Muscle layer of colon (tissue), 2 donors: Measurements from ENCODE around the gene ARNT2.

Source experiments
- H3K27ac ChIP-seq: one replicate; pipeline ENCODE4 v1.7.0; 2013; ENCODE audit warnings: low read depth, mild to moderate bottlenecking, low read length, moderate library complexity
- H3K27me3 ChIP-seq, 2 donors: one replicate each; pipeline ENCODE4 v1.7.0; 2013; ENCODE audit warnings: low read length in 2 of 2, mild to moderate bottlenecking in 2 of 2; ENCODE audit not compliant: insufficient read depth in 2 of 2, control insufficient read depth in 1 of 2
- H3K36me3 ChIP-seq: one replicate; pipeline ENCODE4 v1.7.0; 2013; ENCODE audit warnings: mild to moderate bottlenecking, low read length; ENCODE audit not compliant: insufficient read depth
- H3K4me1 ChIP-seq: one replicate; pipeline ENCODE4 v1.7.0; 2013; ENCODE audit warnings: mild to moderate bottlenecking, low read length; ENCODE audit not compliant: insufficient read depth
- H3K4me3 ChIP-seq, 2 donors: one replicate each; pipeline ENCODE4 v1.7.0; 2013; ENCODE audit warnings: low read length in 2 of 2, low read depth in 1 of 2, mild to moderate bottlenecking in 1 of 2, moderate library complexity in 1 of 2
- H3K9ac ChIP-seq: one replicate; pipeline ENCODE4 v1.7.0; 2013; ENCODE audit warnings: low read length
- H3K9me3 ChIP-seq: one replicate; pipeline ENCODE4 v1.7.0; 2013; ENCODE audit warnings: mild to moderate bottlenecking, low read length
- donor health status: abdominal sarcoma.
- donor health status: Adenocarcinoma of cecum.

ARNT2 gene

GRCh38 chr15:80431635-80432344 lies 27.6 kb downstream of the ARNT2 start:
- Histone ChIP-seq H3K27me3 (no peaks in the 10 kb centered on the region), H3K27ac (no peak overlapping the region), H3K9ac (no peak overlapping the region), H3K4me1 (no peaks in the 10 kb centered on the region), H3K4me3 (no peak overlapping the region), H3K36me3 (no peaks in the 10 kb centered on the region), H3K9me3 (no peaks in the 10 kb centered on the region)

DNA sequence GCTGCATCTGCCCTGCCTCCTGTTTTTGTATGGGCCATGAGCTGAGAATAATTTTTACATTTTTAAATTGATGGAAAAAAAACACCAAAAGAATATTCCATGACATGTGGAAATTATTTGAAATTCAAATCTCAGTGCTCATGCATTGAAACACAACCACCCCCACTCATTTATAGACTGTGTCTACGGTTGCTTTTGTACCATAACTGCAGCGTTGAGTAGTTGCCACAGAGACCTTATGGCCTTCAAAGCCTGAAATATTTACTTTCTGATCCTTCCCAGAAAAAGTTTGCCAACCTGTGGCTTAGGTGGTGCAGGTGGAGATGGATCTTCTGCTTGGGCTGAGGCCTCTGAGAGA lies 28.1 kb downstream of the ARNT2 start:
- H3K4me1 ChIP-seq = no peaks in the 10 kb centered on the region
- no peak overlapping the region for H3K4me3 ChIP-seq
- no peak overlapping the region for H3K9ac ChIP-seq
- H3K27ac ChIP-seq = no peak overlapping the region
- H3K36me3 ChIP-seq = no peaks in the 10 kb centered on the region
- H3K27me3 ChIP-seq = no peaks in the 10 kb centered on the region
- H3K9me3 ChIP-seq = no peaks in the 10 kb centered on the region

DNA sequence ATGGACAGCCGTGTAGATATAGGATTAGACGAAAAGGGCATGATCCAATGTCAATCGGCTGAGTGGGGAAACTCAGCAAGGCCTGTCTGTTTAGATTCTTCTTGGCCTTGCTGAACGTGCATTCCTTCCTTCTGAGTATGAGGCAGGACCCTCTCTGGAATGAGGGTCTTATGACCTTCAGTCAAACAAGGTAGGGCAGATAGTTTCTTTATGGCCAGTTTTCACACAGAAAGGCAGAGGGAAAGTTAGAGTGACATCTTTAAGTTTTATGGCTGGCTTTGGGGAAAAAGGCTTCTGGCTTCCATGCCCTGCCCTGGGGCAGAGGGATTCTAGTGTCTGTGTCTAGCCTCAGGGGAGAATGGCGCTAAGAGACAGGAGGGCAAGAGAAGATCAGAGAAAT lies 29.7 kb downstream of the ARNT2 start:
- H3K4me1 ChIP-seq = no peaks in the 10 kb centered on the region
- H3K27me3 ChIP-seq = no peaks in the 10 kb centered on the region
- no peak overlapping the region for H3K9ac ChIP-seq
- no peaks in the 10 kb centered on the region for H3K9me3 ChIP-seq
- no peak overlapping the region for H3K27ac ChIP-seq
- H3K4me3 ChIP-seq = no peak overlapping the region
- H3K36me3 ChIP-seq = no peaks in the 10 kb centered on the region

GRCh38 chr15:80434926-80435720 lies 30.9 kb downstream of the ARNT2 start:
- Histone ChIP-seq H3K4me1 (no peaks in the 10 kb centered on the region), H3K9me3 (no peaks in the 10 kb centered on the region)

DNA sequence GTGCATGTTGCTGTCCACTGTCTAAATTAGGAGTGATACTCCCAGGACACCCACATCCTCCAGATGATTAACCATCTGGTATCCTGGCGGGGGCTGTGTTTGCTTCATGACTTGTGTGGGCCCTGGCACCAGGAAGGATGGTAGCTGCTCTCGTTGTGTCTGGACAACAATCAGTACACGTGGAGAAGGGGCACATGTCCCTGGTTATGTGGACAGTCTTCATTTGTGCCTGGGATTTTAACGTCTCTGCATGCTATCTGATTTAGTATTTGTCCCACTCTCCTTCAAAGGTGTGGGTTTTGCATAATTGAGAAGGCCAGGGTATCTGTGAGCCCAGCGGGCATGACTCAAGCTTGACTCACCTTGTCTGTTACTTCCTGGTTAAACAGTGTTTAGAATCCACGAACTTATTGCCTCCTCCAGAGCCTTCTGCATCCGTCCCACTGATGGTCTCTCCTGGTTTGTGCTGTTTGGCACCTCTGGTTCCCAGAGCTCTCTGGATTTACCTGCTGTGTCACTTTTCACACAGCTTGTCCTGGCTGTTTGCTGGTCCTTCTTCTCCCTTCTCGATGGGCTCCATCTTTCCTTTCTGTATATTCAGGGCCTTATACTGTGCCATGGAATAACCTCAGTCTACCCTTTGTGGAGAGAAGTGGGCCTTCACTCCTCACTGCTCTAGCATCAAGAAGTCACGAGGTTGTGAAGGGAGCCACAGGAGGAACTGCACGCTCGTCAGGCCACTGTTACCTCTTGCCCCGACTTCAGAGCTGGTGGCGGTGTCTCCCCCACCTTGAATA lies 32.5 kb downstream of the ARNT2 start:
- Histone ChIP-seq H3K9me3 (no peaks in the 10 kb centered on the region), H3K4me1 (no peaks in the 10 kb centered on the region), H3K27ac (no peak overlapping the region)

More at GRCh38 chr15:80434926-80435720, 30.9 kb downstream of the ARNT2 start:
- no peak overlapping the region for H3K4me3 ChIP-seq
- no peaks in the 10 kb centered on the region for H3K27me3 ChIP-seq
- no peak overlapping the region for H3K9ac ChIP-seq
- H3K36me3 ChIP-seq = no peaks in the 10 kb centered on the region
- H3K27ac ChIP-seq = no peak overlapping the region

DNA sequence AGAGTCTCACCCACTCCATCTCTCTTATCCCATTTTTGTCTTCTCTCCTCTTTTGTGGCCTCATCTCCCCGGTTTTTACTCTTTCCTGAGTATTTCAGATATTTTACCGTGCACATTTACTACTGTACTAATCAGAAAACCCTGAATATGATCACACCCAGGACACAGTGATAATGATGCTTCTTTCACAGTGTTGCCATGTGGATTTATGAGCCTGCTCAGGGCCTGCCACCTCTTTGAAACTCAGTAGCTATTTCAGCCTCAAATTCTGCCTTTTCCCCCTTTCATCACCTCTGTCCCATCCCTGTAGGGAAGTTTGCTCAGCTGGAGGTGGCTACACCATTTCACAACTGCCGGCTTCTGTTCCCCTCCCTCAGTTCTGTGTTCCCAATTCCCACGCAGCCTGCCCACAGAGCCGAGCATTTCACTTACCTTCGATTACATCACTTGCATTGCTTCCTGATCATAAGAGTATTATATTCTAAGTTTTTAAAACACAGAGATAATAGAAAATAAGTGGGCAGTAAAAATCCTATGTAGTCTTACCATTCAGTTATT lies 33.2 kb downstream of the ARNT2 start:
- no peak overlapping the region for H3K9ac ChIP-seq
- no peak overlapping the region for H3K4me3 ChIP-seq
- no peaks in the 10 kb centered on the region for H3K9me3 ChIP-seq
- no peaks in the 10 kb centered on the region for H3K27me3 ChIP-seq
- H3K27ac ChIP-seq = no peak overlapping the region
- no peaks in the 10 kb centered on the region for H3K4me1 ChIP-seq
- no peaks in the 10 kb centered on the region for H3K36me3 ChIP-seq

More for the DNA sequence above, 32.5 kb downstream of the ARNT2 start:
- no peaks in the 10 kb centered on the region for H3K27me3 ChIP-seq
- no peaks in the 10 kb centered on the region for H3K36me3 ChIP-seq
- H3K4me3 ChIP-seq = no peak overlapping the region
- H3K9ac ChIP-seq = no peak overlapping the region

- Histone ChIP-seq H3K36me3 (no peaks in the 10 kb centered on the region), H3K4me3 (no peak overlapping the region), H3K9me3 (no peaks in the 10 kb centered on the region), H3K27me3 (no peaks in the 10 kb centered on the region), H3K9ac (no peak overlapping the region), H3K27ac (no peak overlapping the region), H3K4me1 (no peaks in the 10 kb centered on the region)
Measured at GRCh38 chr15:80439140-80439539, 35.0 kb downstream of the ARNT2 start.

DNA sequence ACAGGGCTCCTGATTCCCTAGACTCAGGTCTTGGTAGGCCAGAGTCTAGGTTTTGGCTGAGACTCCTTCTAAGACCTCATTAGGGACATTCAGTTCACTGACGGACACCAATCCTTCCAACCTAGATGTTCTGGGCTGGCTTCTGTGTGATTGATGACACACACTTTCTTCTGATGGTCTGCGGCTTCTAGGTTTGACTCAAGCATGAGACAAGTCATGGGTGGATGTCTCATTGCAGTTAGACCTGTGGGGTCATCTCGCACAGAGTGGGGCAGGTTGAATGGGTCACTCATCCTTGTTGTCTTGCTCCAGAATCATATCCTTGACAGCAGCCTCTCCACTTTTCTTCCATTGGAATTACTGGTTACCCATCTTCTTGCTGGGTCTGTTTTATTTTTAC lies 35.8 kb downstream of the ARNT2 start:
- H3K27ac ChIP-seq = no peak overlapping the region
- H3K27me3 ChIP-seq = no peaks in the 10 kb centered on the region
- no peak overlapping the region for H3K9ac ChIP-seq
- H3K9me3 ChIP-seq = no peaks in the 10 kb centered on the region
- H3K4me1 ChIP-seq = no peaks in the 10 kb centered on the region
- H3K36me3 ChIP-seq = no peaks in the 10 kb centered on the region
- no peak overlapping the region for H3K4me3 ChIP-seq

DNA sequence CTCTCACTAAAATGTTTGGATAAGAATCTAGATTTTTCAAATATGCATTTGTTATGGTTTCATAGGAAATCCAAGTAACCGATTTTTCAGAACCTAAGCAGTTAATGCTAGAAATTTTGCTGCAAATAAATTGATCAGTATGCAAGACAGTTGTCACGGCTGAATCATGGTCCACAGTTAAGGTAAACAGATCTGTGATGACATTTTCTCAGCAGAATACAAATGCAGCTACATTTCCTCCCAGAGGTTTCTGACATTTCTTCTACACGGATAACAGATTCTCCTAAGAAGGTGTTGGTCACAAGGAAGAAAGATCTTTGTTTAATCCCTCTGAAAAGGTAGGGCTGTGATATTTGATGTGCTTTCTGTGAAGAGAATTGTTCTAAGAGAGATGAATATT lies 36.9 kb downstream of the ARNT2 start:
- no peak overlapping the region for H3K27ac ChIP-seq
- H3K9ac ChIP-seq = no peak overlapping the region
- no peaks in the 10 kb centered on the region for H3K27me3 ChIP-seq
- H3K4me3 ChIP-seq = no peak overlapping the region
- no peaks in the 10 kb centered on the region for H3K36me3 ChIP-seq
- H3K9me3 ChIP-seq = no peaks in the 10 kb centered on the region
- no peaks in the 10 kb centered on the region for H3K4me1 ChIP-seq

- Histone ChIP-seq H3K4me3 (no peak overlapping the region), H3K27me3 (no peaks in the 10 kb centered on the region), H3K36me3 (no peaks in the 10 kb centered on the region), H3K9me3 (no peaks in the 10 kb centered on the region), H3K27ac (no peak overlapping the region), H3K9ac (no peak overlapping the region), H3K4me1 (no peaks in the 10 kb centered on the region)
Measured at GRCh38 chr15:80441714-80442113, 37.5 kb downstream of the ARNT2 start.

- Histone ChIP-seq H3K4me1 (no peaks in the 10 kb centered on the region), H3K9ac (no peak overlapping the region), H3K27me3 (no peaks in the 10 kb centered on the region), H3K9me3 (no peaks in the 10 kb centered on the region), H3K4me3 (no peak overlapping the region), H3K36me3 (no peaks in the 10 kb centered on the region), H3K27ac (no peak overlapping the region)
Measured at GRCh38 chr15:80442728-80443403, 38.7 kb downstream of the ARNT2 start.
